Liver (tissue), 9 donors: ENCODE data around the gene C7orf57. TPM values are rescaled to one million over a fixed set of nuclear protein-coding genes. Genes with fewer than 3 reads are reported as not detected.

Experiments
- DNase-seq: peaks from one replicate; pipeline ENCODE4 v3.0.0-alpha.2; 2017; ENCODE audit warnings: low spot score
- H3K27ac ChIP-seq, 2 donors: one replicate each; pipeline ENCODE4 v1.7.0; 2013; ENCODE audit warnings: inconsistent platforms in 2 of 2, low read length in 2 of 2, control low read depth in 1 of 2, low read depth in 1 of 2, mild to moderate bottlenecking in 1 of 2
- H3K27me3 ChIP-seq, 4 donors: one replicate each; pipeline versions ENCODE4 v1.6.1 to v1.7.0; 2013; ENCODE audit warnings: low read length in 3 of 4, inconsistent platforms in 1 of 4, mild to moderate bottlenecking in 1 of 4, moderate library complexity in 1 of 4; ENCODE audit not compliant: control insufficient read depth in 4 of 4, insufficient read depth in 4 of 4
- H3K36me3 ChIP-seq, 4 donors: one replicate each; pipeline versions ENCODE4 v1.6.1 to v1.7.0; 2013; ENCODE audit warnings: low read length in 3 of 4, mild to moderate bottlenecking in 3 of 4, low read depth in 1 of 4, moderate library complexity in 1 of 4; ENCODE audit not compliant: control insufficient read depth in 4 of 4, insufficient read depth in 3 of 4
- H3K4me1 ChIP-seq, 4 donors: one replicate each; pipeline versions ENCODE4 v1.6.1 to v1.7.0; 2013; ENCODE audit warnings: low read length in 3 of 4, mild to moderate bottlenecking in 3 of 4, moderate library complexity in 1 of 4; ENCODE audit not compliant: control insufficient read depth in 4 of 4, insufficient read depth in 4 of 4
- H3K4me3 ChIP-seq, 3 donors: one replicate each; pipeline versions ENCODE4 v1.6.1 to v1.7.0; 2013; ENCODE audit warnings: low read length in 3 of 3, control low read depth in 1 of 3, low read depth in 1 of 3, mild to moderate bottlenecking in 1 of 3
- H3K9ac ChIP-seq, 2 donors: one replicate each; pipeline ENCODE4 v1.7.0; 2013; ENCODE audit warnings: low read length in 2 of 2, mild to moderate bottlenecking in 2 of 2, moderate library complexity in 2 of 2, control low read depth in 1 of 2, low read depth in 1 of 2
- H3K9me3 ChIP-seq, 4 donors: one replicate each; pipeline versions ENCODE4 v1.6.1 to v1.7.0; 2013; ENCODE audit warnings: low read length in 3 of 4; ENCODE audit not compliant: control insufficient read depth in 4 of 4
- GABPA ChIP-seq, 2 donors: IDR thresholded peaks in 1 of 2; conservative IDR thresholded peaks in 1 of 2; 2 replicates each; pipeline ENCODE4 v1.6.1; 2016; ENCODE audit warnings: antibody characterized with exemption in 2 of 2, mild to moderate bottlenecking in 1 of 2, moderate library complexity in 1 of 2
- WGBS: extraction: QIAGEN DNeasy Blood & Tissue Kit; methylation state at CpG from one replicate; pipeline ENCODE4 v1.1.7; 2013; 5-methylcytosine and 5-hydroxymethylcytosine counted together
- polyA plus RNA-seq, 2 donors: library from polyadenylated mRNA; stranded (reverse) in 1 of 2; unstranded in 1 of 2; fragments of 200-250 nt in 1 of 2; fragments of >200 nt in 1 of 2; fragmentation: Nextera tagmentation in 1 of 2; extraction: Ambion mirVana in 1 of 2; gene quantifications; one replicate each; pipeline versions ENCODE4 v1.2.1 to v1.2.3, GENCODE V29; 2013 to 2015
- total RNA-seq, 2 donors: library from RNA; depleted of rRNA; stranded (reverse); fragments of >200 nt; gene quantifications; one replicate each; pipeline ENCODE4 v1.2.3, GENCODE V29; 2014
- TF ChIP-seq, protein P1 (sequence below): IDR thresholded peaks from 2 replicates; pipeline ENCODE4 v1.6.1; 2016; ENCODE audit warnings: antibody characterized with exemption
- donor health status: healthy.
- donor health status: healthy.
- donor health status: healthy.
- donor health status: healthy.
- donor health status: healthy.

The C7orf57 gene
- total and polyA plus RNA-seq, 4 donors: not detected

- Histone ChIP-seq H3K27ac (no peak overlapping the region), H3K4me1 (peaks cover 2 to 8% (median 4%) of the 10 kb centered on the region in 4 donors), H3K9me3 (no peaks in the 10 kb centered on the region), H3K4me3 (no peak overlapping the region), H3K36me3 (peaks cover 7 to 20% (median 14%) of the 10 kb centered on the region in 4 donors), H3K27me3 (no peaks in the 10 kb centered on the region), H3K9ac (no peak overlapping the region)
- WGBS: 84% methylated on average over 4 of the region's 4 CpGs
- TF ChIP-seq, protein P1, sequence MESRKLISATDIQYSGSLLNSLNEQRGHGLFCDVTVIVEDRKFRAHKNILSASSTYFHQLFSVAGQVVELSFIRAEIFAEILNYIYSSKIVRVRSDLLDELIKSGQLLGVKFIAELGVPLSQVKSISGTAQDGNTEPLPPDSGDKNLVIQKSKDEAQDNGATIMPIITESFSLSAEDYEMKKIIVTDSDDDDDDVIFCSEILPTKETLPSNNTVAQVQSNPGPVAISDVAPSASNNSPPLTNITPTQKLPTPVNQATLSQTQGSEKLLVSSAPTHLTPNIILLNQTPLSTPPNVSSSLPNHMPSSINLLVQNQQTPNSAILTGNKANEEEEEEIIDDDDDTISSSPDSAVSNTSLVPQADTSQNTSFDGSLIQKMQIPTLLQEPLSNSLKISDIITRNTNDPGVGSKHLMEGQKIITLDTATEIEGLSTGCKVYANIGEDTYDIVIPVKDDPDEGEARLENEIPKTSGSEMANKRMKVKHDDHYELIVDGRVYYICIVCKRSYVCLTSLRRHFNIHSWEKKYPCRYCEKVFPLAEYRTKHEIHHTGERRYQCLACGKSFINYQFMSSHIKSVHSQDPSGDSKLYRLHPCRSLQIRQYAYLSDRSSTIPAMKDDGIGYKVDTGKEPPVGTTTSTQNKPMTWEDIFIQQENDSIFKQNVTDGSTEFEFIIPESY: no peak
- TF ChIP-seq GABPA (IDR thresholded peaks at IDR 0.05 in 1 of 2, conservative IDR thresholded peaks at IDR 0.05 in 1 of 2): no peak
- DNase-seq: no peak
Observed at GRCh38 chr7:48110868-48111267, 75.5 kb downstream of the C7orf57 start.

Other genes starting within 250 kb of the C7orf57 start
- under 1 TPM; 0.09 to 0.25 TPM for gene PKD1L1, start 87.1 kb upstream of the C7orf57 start, total RNA-seq
- gene PKD1L1, start 87.1 kb upstream of the C7orf57 start, polyA plus RNA-seq: under 1 TPM; 0.08 to 0.13 TPM
- gene HUS1, start 55.9 kb upstream of the C7orf57 start, total RNA-seq: 10 to 100 TPM; 15.2 to 39.0 TPM
- gene HUS1, start 55.9 kb upstream of the C7orf57 start, polyA plus RNA-seq: 10 to 100 TPM in 1 of 2 donors, 1 to 10 TPM in 1; 9.2 to 21.6 TPM
- not detected for gene SUN3, start 6.4 kb upstream of the C7orf57 start, total RNA-seq
- gene SUN3, start 6.4 kb upstream of the C7orf57 start, polyA plus RNA-seq: not detected
- gene UPP1, start 53.7 kb downstream of the C7orf57 start, total RNA-seq: 1 to 10 TPM; 3.1 to 8.2 TPM
- 10 to 100 TPM; 10.1 to 18.8 TPM for gene UPP1, start 53.7 kb downstream of the C7orf57 start, polyA plus RNA-seq
- gene ABCA13, start 135.9 kb downstream of the C7orf57 start, total RNA-seq: 1 to 10 TPM; 1.0 TPM
- under 1 TPM; 0.22 to 0.32 TPM for gene ABCA13, start 135.9 kb downstream of the C7orf57 start, polyA plus RNA-seq